Fibroblast of lung (primary cell): ENCODE measurements around the gene SERPINB4.
A peak's percentile ranks its signal among the peaks of the same experiment; 100 is the strongest.

ENCODE experiments used
- CTCF ChIP-seq, 2 donors: IDR thresholded peaks in 1 of 2; conservative IDR thresholded peaks in 1 of 2; 1 replicate in 1 of 2; 2 replicates in 1 of 2; pipeline ENCODE4 v1.5.1; 2011 to 2012; ENCODE audit warnings: low read length in 2 of 2, control low read depth in 1 of 2, inconsistent platforms in 1 of 2, low read depth in 1 of 2, mild to moderate bottlenecking in 1 of 2
- EZH2 ChIP-seq: IDR thresholded peaks from 2 replicates; pipeline ENCODE4 v1.5.1; 2012; ENCODE audit warnings: low read length, control low read depth, mild to moderate bottlenecking; ENCODE audit errors: missing control alignments

- TF ChIP-seq CTCF (conservative IDR thresholded peaks at IDR 0.05 in 1 of 2, IDR thresholded peaks at IDR 0.05 in 1 of 2; ENCODE audit: low read depth in 1 of 2, low read length in 2 of 2) (peak in 1 of 2 donors; percentile 25), EZH2 (no peak)
Measured at GRCh38 chr18:63676526-63677323, 32.7 kb upstream of the SERPINB4 start.
